ENCODE results near the gene CCNDBP1. TPM values are rescaled to one million over a fixed set of nuclear protein-coding genes. Genes with fewer than 3 reads are reported as not detected.
"Not testable (repeated sequence)": the region's sequence is repeated elsewhere in the genome, so short reads cannot be mapped to it uniquely, and the experiment has no call there.

Gene CCNDBP1
- total RNA-seq, 1 donor from 2014 or later = 86.8 TPM

DNA sequence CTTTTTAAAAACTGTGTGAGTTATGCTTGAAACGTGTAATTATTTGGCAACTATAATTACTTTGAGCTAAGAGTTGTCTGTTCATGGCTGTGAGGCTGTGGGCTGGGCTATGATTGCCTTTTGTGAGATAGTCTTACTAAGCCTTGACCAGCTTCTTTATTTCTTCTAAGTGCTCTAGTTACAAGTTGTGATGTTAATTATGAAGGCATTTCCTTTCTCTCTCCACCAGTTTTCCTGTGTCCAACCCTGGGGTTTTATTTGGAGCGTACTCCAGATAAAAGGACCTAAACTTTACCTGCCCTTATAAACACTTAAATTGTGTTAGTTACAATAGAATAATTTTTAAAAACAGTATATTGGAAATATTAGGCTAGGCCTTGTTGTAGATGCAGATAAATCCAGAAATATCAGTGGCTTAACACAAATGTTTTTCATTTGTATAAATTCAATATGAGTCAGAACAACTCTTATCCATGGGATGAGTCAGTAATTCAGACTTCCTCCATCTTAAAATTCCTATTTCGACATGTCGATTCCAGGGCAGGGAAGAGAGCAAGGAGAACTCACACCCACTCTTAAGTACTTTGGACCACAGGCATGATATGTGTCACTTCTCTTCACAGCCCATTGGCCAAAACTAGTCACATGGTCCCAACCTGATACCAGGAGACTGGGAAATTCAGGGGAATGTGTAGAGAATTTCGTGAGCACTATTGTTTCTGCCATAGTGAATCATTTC lies 34.8 kb upstream of the CCNDBP1 start:
- Mint-ChIP-seq H3K4me1 (ENCODE audit: low read depth, unreplicated experiment) (no peaks in the 10 kb centered on the region), H3K27ac (ENCODE audit: unreplicated experiment) (no peak overlapping the region), H3K4me3 (ENCODE audit: unreplicated experiment) (no peak overlapping the region), H3K9me3 (ENCODE audit: unreplicated experiment) (no peaks in the 10 kb centered on the region), H3K27me3 (ENCODE audit: unreplicated experiment) (no peaks in the 10 kb centered on the region), H3K36me3 (ENCODE audit: unreplicated experiment) (no peaks in the 10 kb centered on the region)
- TF ChIP-seq, protein P1, sequence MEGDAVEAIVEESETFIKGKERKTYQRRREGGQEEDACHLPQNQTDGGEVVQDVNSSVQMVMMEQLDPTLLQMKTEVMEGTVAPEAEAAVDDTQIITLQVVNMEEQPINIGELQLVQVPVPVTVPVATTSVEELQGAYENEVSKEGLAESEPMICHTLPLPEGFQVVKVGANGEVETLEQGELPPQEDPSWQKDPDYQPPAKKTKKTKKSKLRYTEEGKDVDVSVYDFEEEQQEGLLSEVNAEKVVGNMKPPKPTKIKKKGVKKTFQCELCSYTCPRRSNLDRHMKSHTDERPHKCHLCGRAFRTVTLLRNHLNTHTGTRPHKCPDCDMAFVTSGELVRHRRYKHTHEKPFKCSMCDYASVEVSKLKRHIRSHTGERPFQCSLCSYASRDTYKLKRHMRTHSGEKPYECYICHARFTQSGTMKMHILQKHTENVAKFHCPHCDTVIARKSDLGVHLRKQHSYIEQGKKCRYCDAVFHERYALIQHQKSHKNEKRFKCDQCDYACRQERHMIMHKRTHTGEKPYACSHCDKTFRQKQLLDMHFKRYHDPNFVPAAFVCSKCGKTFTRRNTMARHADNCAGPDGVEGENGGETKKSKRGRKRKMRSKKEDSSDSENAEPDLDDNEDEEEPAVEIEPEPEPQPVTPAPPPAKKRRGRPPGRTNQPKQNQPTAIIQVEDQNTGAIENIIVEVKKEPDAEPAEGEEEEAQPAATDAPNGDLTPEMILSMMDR (IDR thresholded peaks at IDR 0.05; ENCODE audit: partially characterized antibody, unreplicated experiment) = no peak
- no peak for DNase-seq

DNA sequence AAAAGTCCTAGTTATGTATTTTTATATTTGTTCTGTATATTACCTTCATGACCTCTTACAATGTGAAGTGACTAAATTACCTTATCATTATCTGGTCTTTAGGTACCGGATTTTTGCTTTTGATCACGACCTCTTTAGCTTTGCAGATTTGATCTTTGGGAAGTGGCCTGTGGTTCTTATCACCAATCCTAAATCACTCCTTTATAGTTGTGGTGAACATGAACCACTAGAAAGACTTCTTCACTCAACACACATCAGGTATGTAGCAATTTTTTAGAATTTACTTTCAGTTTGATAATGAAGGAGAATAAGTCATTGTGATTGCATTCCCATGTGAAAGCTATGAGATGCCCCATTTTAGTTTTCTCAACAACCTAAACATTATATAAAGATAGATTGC lies 33.5 kb upstream of the CCNDBP1 start:
- Mint-ChIP-seq H3K4me1 (ENCODE audit: low read depth, unreplicated experiment) (no peaks in the 10 kb centered on the region), H3K27ac (ENCODE audit: unreplicated experiment) (no peak overlapping the region), H3K36me3 (ENCODE audit: unreplicated experiment) (no peaks in the 10 kb centered on the region), H3K27me3 (ENCODE audit: unreplicated experiment) (no peaks in the 10 kb centered on the region), H3K4me3 (ENCODE audit: unreplicated experiment) (no peak overlapping the region), H3K9me3 (ENCODE audit: unreplicated experiment) (no peaks in the 10 kb centered on the region)
- no peak for DNase-seq
- TF ChIP-seq, protein P1 (IDR thresholded peaks at IDR 0.05; ENCODE audit: partially characterized antibody, unreplicated experiment) = no peak

DNA sequence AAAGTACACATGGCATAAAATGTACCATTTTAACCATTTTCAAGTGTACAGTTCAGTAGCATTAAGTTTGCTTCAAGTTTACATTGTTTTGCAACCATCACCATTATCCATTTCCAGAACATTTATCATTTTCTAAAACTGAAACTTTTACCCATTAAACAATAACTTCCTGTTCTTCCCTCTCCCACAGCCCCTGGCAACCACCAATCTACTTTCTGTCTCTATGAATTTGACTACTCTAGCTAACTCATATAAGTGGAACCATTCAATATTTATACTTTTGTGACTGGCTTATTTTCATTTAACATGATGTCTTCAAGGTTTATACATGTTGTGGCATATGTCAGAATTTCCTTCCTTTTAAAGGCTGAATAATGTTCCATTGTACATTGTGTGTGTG lies 31.9 kb upstream of the CCNDBP1 start:
- Mint-ChIP-seq H3K9me3 (ENCODE audit: unreplicated experiment) (no peaks in the 10 kb centered on the region), H3K27ac (ENCODE audit: unreplicated experiment) (no peak overlapping the region), H3K36me3 (ENCODE audit: unreplicated experiment) (no peaks in the 10 kb centered on the region), H3K27me3 (ENCODE audit: unreplicated experiment) (no peaks in the 10 kb centered on the region), H3K4me3 (ENCODE audit: unreplicated experiment) (no peak overlapping the region), H3K4me1 (ENCODE audit: low read depth, unreplicated experiment) (no peaks in the 10 kb centered on the region)
- TF ChIP-seq, protein P1 (IDR thresholded peaks at IDR 0.05; ENCODE audit: partially characterized antibody, unreplicated experiment) = no peak
- no peak for DNase-seq

DNA sequence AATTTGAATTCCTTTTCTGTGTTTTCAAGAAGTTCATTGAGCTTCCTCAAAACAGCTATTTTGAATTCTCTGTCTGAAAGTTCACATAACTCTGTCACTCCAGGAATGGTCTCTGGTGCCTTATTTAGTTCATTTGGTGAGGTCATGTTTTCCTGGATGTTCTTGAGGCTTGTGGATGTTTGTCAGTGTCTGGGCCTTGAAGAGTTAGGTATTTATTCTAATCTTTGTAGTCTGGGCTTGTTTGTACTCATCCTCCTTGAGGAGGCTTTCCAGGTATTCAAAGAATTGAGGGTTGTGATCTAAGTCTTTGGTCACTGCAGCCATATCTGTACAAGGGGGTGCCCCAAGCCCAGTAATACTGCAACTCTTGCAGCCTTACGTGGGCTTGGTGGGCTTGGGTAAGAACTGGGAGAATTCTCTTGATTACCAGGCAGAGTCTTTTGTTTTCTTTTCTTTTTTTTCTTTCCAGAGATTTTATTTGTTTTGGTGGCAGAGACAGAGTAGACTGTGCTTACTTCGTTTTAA lies 19.3 kb upstream of the CCNDBP1 start:
- TF ChIP-seq, protein P1 (IDR thresholded peaks at IDR 0.05; ENCODE audit: partially characterized antibody, unreplicated experiment) = no peak
- peaks cover 3% of the 10 kb centered on the region for H3K9me3 Mint-ChIP-seq (ENCODE audit: unreplicated experiment)
- H3K27me3 Mint-ChIP-seq (ENCODE audit: unreplicated experiment) = no peaks in the 10 kb centered on the region
- peaks cover 17% of the 10 kb centered on the region for H3K36me3 Mint-ChIP-seq (ENCODE audit: unreplicated experiment)
- no peaks in the 10 kb centered on the region for H3K4me1 Mint-ChIP-seq (ENCODE audit: low read depth, unreplicated experiment)
- no peak for DNase-seq
- no peak overlapping the region for H3K4me3 Mint-ChIP-seq (ENCODE audit: unreplicated experiment)
- peak overlapping the region; percentile 10 for H3K27ac Mint-ChIP-seq (ENCODE audit: unreplicated experiment)

DNA sequence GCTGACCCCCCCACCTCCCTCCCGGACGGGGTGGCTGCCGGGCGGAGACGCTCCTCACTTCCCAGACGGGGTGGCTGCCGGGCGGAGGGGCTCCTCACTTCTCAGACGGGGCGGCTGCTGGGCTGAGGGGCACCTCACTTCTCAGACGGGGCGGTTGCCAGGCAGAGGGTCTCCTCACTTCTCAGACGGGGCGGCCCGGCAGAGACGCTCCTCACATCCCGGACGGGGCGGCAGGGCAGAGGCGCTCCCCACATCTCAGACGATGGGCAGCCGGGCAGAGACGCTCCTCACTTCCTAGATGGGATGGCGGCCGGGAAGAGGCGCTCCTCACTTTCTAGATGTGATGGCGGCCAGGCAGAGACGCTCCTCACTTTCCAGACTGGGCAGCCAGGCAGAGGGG lies 17.9 kb upstream of the CCNDBP1 start:
- H3K27me3 Mint-ChIP-seq (ENCODE audit: unreplicated experiment); DNase-seq; H3K4me1 Mint-ChIP-seq (ENCODE audit: low read depth, unreplicated experiment); H3K27ac Mint-ChIP-seq (ENCODE audit: unreplicated experiment); H3K9me3 Mint-ChIP-seq (ENCODE audit: unreplicated experiment); H3K4me3 Mint-ChIP-seq (ENCODE audit: unreplicated experiment): not testable (repeated sequence)
- peaks cover 17% of the 10 kb centered on the region for H3K36me3 Mint-ChIP-seq (ENCODE audit: unreplicated experiment)
